Measurements from ENCODE around the gene TMEM87B. TPM values are rescaled to one million over a fixed set of nuclear protein-coding genes. Genes with fewer than 3 reads are reported as not detected.

Gene TMEM87B
- total and polyA plus RNA-seq, 2 of the 4 experiments (the other 2 are of a cell fraction): 6.3 to 12.5 TPM

GRCh38 chr2:112161431-112162145 is 106.5 kb downstream of the TMEM87B start:
- no peak overlapping the region for H2BK20ac ChIP-seq (ENCODE audit: low read depth, low read length)
- no peak overlapping the region for H3K14ac ChIP-seq (replicated peaks; ENCODE audit: low read depth, low read length)
- H3K4me1 ChIP-seq (ENCODE audit: control insufficient read depth, insufficient read depth, low read length): peaks cover 2% of the 10 kb centered on the region
- H3K9me3 ChIP-seq (ENCODE audit: control insufficient read depth, insufficient read depth, low read length): no peaks in the 10 kb centered on the region
- no peak for ATAC-seq (ENCODE audit: low read depth)
- no peak overlapping the region for H4K5ac ChIP-seq (ENCODE audit: low read depth, low read length)
- H4K8ac ChIP-seq (ENCODE audit: low read depth in 2 of 2, low read length in 2 of 2): no peak overlapping the region
- no peak overlapping the region for H3K23ac ChIP-seq (ENCODE audit: low read depth, low read length)
- no peaks in the 10 kb centered on the region for H3K27me3 ChIP-seq (ENCODE audit: control insufficient read depth, insufficient read depth, low read length)
- H2BK120ac ChIP-seq (ENCODE audit: low read depth, low read length): no peak overlapping the region
- intact Hi-C loops (cut with micrococcal nuclease) (no loop called here), dilution Hi-C loops (cut with HindIII; ENCODE audit: low sequenced_read_pairs, unreplicated experiment) (no loop called here), in situ Hi-C loops (cut with MboI; ENCODE audit: low sequenced_read_pairs) (no loop called here)
- H2AK5ac ChIP-seq (ENCODE audit: low read depth, low read length): no peak overlapping the region
- H4K20me1 ChIP-seq (ENCODE audit: insufficient read depth, low read length): no peaks in the 10 kb centered on the region
- H2AFZ ChIP-seq (replicated peaks; ENCODE audit: low read length, poor library complexity): no peak overlapping the region
- H3K9ac ChIP-seq (ENCODE audit: low read depth, low read length): no peak overlapping the region
- no peak overlapping the region for H3K27ac ChIP-seq (ENCODE audit: insufficient read depth, low read length)
- H3K18ac ChIP-seq (ENCODE audit: low read depth, low read length): no peak overlapping the region
- no peak overlapping the region for H4K91ac ChIP-seq (ENCODE audit: insufficient read depth, low read depth, low read length)
- ChIA-PET POLR2A (ENCODE audit: unreplicated experiment) (no interaction called here), CTCF (no interaction called here)
- no peaks in the 10 kb centered on the region for H3K36me3 ChIP-seq (ENCODE audit: control insufficient read depth, insufficient read depth, low read length)
- H3K9me1 ChIP-seq (ENCODE audit: insufficient read depth, low read length): peaks cover 4% of the 10 kb centered on the region; the same call in 1 of the 2 replicates
- no peak overlapping the region for H2AK9ac ChIP-seq (replicated peaks; ENCODE audit: low read depth, low read length, poor library complexity)
- no peak overlapping the region for H3K4me2 ChIP-seq (ENCODE audit: low read depth, low read length)
- no peak overlapping the region for H3K4me3 ChIP-seq (ENCODE audit: insufficient read depth, low read depth, low read length)
- no peak overlapping the region for H3K4ac ChIP-seq (ENCODE audit: low read depth, low read length)
- no peak overlapping the region for H3K56ac ChIP-seq (ENCODE audit: extremely low read depth, insufficient read depth, low read length)
- H3K79me1 ChIP-seq (ENCODE audit: low read depth in 1 of 2, low read length in 2 of 2): no peaks in the 10 kb centered on the region
- WGBS, 2 experiments (ENCODE audit: extremely low coverage in 2 of 2, insufficient read length in 1 of 2): no CpG with 5 or more reads among the region's 9 CpGs
- TF ChIP-seq SMC3 (IDR thresholded peaks at IDR 0.05; ENCODE audit: low read depth, low read length) (no peak), RCOR1 (IDR thresholded peaks at IDR 0.05; ENCODE audit: insufficient replicate concordance, low read length) (no peak), BHLHE40 (IDR thresholded peaks at IDR 0.05; ENCODE audit: low read depth, low read length) (no peak), MXI1 (IDR thresholded peaks at IDR 0.05; ENCODE audit: borderline replicate concordance, low read depth, low read length) (no peak), NFE2L2 (IDR thresholded peaks at IDR 0.05; ENCODE audit: low read depth, low read length) (no peak), RAD21 (IDR thresholded peaks at IDR 0.05; ENCODE audit: low read length) (no peak), CEBPB (IDR thresholded peaks at IDR 0.05; ENCODE audit: low read depth, low read length) (no peak), RFX5 (IDR thresholded peaks at IDR 0.05; ENCODE audit: low read depth, low read length) (no peak), FOS (IDR thresholded peaks at IDR 0.05; ENCODE audit: low read depth, low read length) (no peak), ELK1 (IDR thresholded peaks at IDR 0.05; ENCODE audit: borderline replicate concordance, low read depth, low read length) (no peak), USF2 (IDR thresholded peaks at IDR 0.05; ENCODE audit: low read depth, low read length) (no peak), POLR2A (IDR thresholded peaks at IDR 0.05; ENCODE audit: low read depth, low read length) (no peak), MAFK (IDR thresholded peaks at IDR 0.05; ENCODE audit: low read depth, low read length) (no peak), CTCF (conservative IDR thresholded peaks at IDR 0.05; ENCODE audit: low read depth, low read length) (no peak), MAZ (IDR thresholded peaks at IDR 0.05; ENCODE audit: borderline replicate concordance, low read depth, low read length) (no peak), CHD1 (IDR thresholded peaks at IDR 0.05; ENCODE audit: low read depth, low read length) (no peak)
- no peak for DNase-seq
- no peak overlapping the region for H2BK15ac ChIP-seq (ENCODE audit: low read depth, low read length)
- BruUV-seq (replicated peaks): no TSS peak
- H2BK5ac ChIP-seq (ENCODE audit: low read depth, low read length, poor library complexity, severe bottlenecking): no peak overlapping the region

All from IMR-90 (cell line).